ENCODE results near the gene TMEM87B.

Gene TMEM87B

GRCh38 chr2:112026509-112026908 is 28.6 kb upstream of the TMEM87B start:
- Histone ChIP-seq H3K4me1 (peaks cover 0 to 93% (median 0%) of the 10 kb centered on the region in 10 experiments; a peak in 8 of 20 replicates), H4K20me1 (no peaks in the 10 kb centered on the region), H3K4me3 (no peak overlapping the region), H3K9ac (no peak overlapping the region), H3K27ac (no peak overlapping the region), H3K4me2 (no peak overlapping the region), H3K36me3 (peaks cover 0 to 60% (median 0%) of the 10 kb centered on the region in 11 experiments; a peak in 6 of 22 replicates), H3K9me3 (replicated peaks in 1 of 11) (no peaks in the 10 kb centered on the region), H3K27me3 (no peaks in the 10 kb centered on the region)
- no peak for TF ChIP-seq Cebpa-rat (IDR thresholded peaks at IDR 0.05)

GRCh38 chr2:112027767-112028166 is 27.3 kb upstream of the TMEM87B start:
- no peaks in the 10 kb centered on the region for H3K27me3 ChIP-seq
- TF ChIP-seq Cebpa-rat (IDR thresholded peaks at IDR 0.05): no peak
- no peaks in the 10 kb centered on the region for H4K20me1 ChIP-seq
- H3K4me2 ChIP-seq: peak overlapping the region in 2 of 11 experiments; percentile 19 to 29; a peak in 2 of 22 replicates
- peaks cover 0 to 93% (median 0%) of the 10 kb centered on the region in 10 experiments; a peak in 8 of 20 replicates for H3K4me1 ChIP-seq
- H3K9me3 ChIP-seq (replicated peaks in 1 of 11): no peaks in the 10 kb centered on the region
- no peak overlapping the region for H3K9ac ChIP-seq
- no peak overlapping the region for H3K27ac ChIP-seq
- peaks cover 0 to 50% (median 0%) of the 10 kb centered on the region in 11 experiments; a peak in 6 of 22 replicates for H3K36me3 ChIP-seq
- no peak overlapping the region for H3K4me3 ChIP-seq

GRCh38 chr2:112029164-112029563 is 25.9 kb upstream of the TMEM87B start:
- Histone ChIP-seq H3K9me3 (replicated peaks in 1 of 11) (no peaks in the 10 kb centered on the region), H3K4me3 (no peak overlapping the region), H3K36me3 (peaks cover 0 to 45% (median 0%) of the 10 kb centered on the region in 11 experiments; a peak in 6 of 22 replicates), H3K27ac (peak overlapping the region in 1 of 11 experiments; percentile 87; a peak in 3 of 22 replicates), H3K9ac (no peak overlapping the region), H4K20me1 (no peaks in the 10 kb centered on the region), H3K27me3 (no peaks in the 10 kb centered on the region), H3K4me2 (peak overlapping the region in 3 of 11 experiments; percentile 3 to 91 (median 29); a peak in 2 of 22 replicates), H3K4me1 (peaks cover 0 to 91% (median 0%) of the 10 kb centered on the region in 10 experiments; a peak in 8 of 20 replicates)
- no peak for TF ChIP-seq Cebpa-rat (IDR thresholded peaks at IDR 0.05)

- Histone ChIP-seq H3K36me3 (peaks cover 0 to 26% (median 0%) of the 10 kb centered on the region in 11 experiments; a peak in 6 of 22 replicates), H3K9me3 (replicated peaks in 1 of 11) (peaks cover 3 to 22% (median 17%) of the 10 kb centered on the region in 11 experiments; a peak in 18 of 22 replicates), H4K20me1 (no peaks in the 10 kb centered on the region), H3K27me3 (no peaks in the 10 kb centered on the region), H3K4me2 (peak overlapping the region in 4 of 11 experiments; percentile 10 to 91 (median 82); a peak in 8 of 22 replicates), H3K27ac (peak overlapping the region in 4 of 11 experiments; percentile 56 to 94 (median 90); a peak in 8 of 22 replicates), H3K4me1 (peaks cover 0 to 91% (median 0%) of the 10 kb centered on the region in 10 experiments; a peak in 7 of 20 replicates), H3K4me3 (no peak overlapping the region), H3K9ac (peak overlapping the region in 4 of 11 experiments; percentile 21 to 81 (median 79); a peak in 6 of 22 replicates)
- TF ChIP-seq Cebpa-rat (IDR thresholded peaks at IDR 0.05): no peak
Measured at GRCh38 chr2:112031473-112032223, 23.4 kb upstream of the TMEM87B start.

- Histone ChIP-seq H3K27me3 (no peaks in the 10 kb centered on the region), H3K4me1 (peaks cover 0 to 94% (median 0%) of the 10 kb centered on the region in 10 experiments; a peak in 7 of 20 replicates), H3K27ac (peak overlapping the region in 4 of 11 experiments; percentile 56 to 94 (median 90); a peak in 8 of 22 replicates), H3K4me3 (no peak overlapping the region), H3K4me2 (peak overlapping the region in 4 of 11 experiments; percentile 10 to 91 (median 82); a peak in 8 of 22 replicates), H3K9ac (peak overlapping the region in 4 of 11 experiments; percentile 21 to 81 (median 79); a peak in 6 of 22 replicates), H3K36me3 (peaks cover 0 to 22% (median 0%) of the 10 kb centered on the region in 11 experiments; a peak in 6 of 22 replicates), H3K9me3 (replicated peaks in 1 of 11) (peaks cover 9 to 27% (median 21%) of the 10 kb centered on the region in 11 experiments; a peak in 20 of 22 replicates), H4K20me1 (no peaks in the 10 kb centered on the region)
- TF ChIP-seq Cebpa-rat (IDR thresholded peaks at IDR 0.05): no peak
Measured at GRCh38 chr2:112032224-112032586, 22.9 kb upstream of the TMEM87B start.

- TF ChIP-seq Cebpa-rat (IDR thresholded peaks at IDR 0.05): no peak
- peaks cover 0 to 15% (median 0%) of the 10 kb centered on the region in 11 experiments; a peak in 6 of 22 replicates for H3K36me3 ChIP-seq
- peak overlapping the region in 4 of 11 experiments; percentile 20 to 81 (median 79); a peak in 6 of 22 replicates for H3K9ac ChIP-seq
- H3K4me3 ChIP-seq: no peak overlapping the region
- H3K4me1 ChIP-seq: peaks cover 0 to 93% (median 0%) of the 10 kb centered on the region in 10 experiments; a peak in 7 of 20 replicates
- peaks cover 15 to 33% (median 27%) of the 10 kb centered on the region in 11 experiments; a peak in 20 of 22 replicates for H3K9me3 ChIP-seq (replicated peaks in 1 of 11)
- no peaks in the 10 kb centered on the region for H4K20me1 ChIP-seq
- H3K27ac ChIP-seq: peak overlapping the region in 4 of 11 experiments; percentile 56 to 94 (median 90); a peak in 8 of 22 replicates
- H3K4me2 ChIP-seq: peak overlapping the region in 4 of 11 experiments; percentile 10 to 91 (median 82); a peak in 8 of 22 replicates
- H3K27me3 ChIP-seq: no peaks in the 10 kb centered on the region
Measured at GRCh38 chr2:112032689-112033465, 22.2 kb upstream of the TMEM87B start.

- H3K27ac ChIP-seq: peak overlapping the region in 4 of 11 experiments; percentile 56 to 94 (median 90); a peak in 6 of 22 replicates
Measured at GRCh38 chr2:112033600-112033999, 21.5 kb upstream of the TMEM87B start.

GRCh38 chr2:112034924-112035323 is 20.1 kb upstream of the TMEM87B start:
- Histone ChIP-seq H3K4me1 (peaks cover 0 to 90% (median 0%) of the 10 kb centered on the region in 10 experiments; a peak in 7 of 20 replicates), H3K27me3 (no peaks in the 10 kb centered on the region), H3K36me3 (peaks cover 0 to 2% (median 0%) of the 10 kb centered on the region in 11 experiments; a peak in 1 of 22 replicates), H3K9me3 (replicated peaks in 1 of 11) (peaks cover 32 to 52% (median 43%) of the 10 kb centered on the region in 11 experiments), H3K4me3 (no peak overlapping the region), H3K27ac (peak overlapping the region in 3 of 11 experiments; percentile 87 to 94 (median 93); a peak in 5 of 22 replicates), H3K4me2 (peak overlapping the region in 3 of 11 experiments; percentile 62 to 91 (median 86); a peak in 5 of 22 replicates), H4K20me1 (no peaks in the 10 kb centered on the region), H3K9ac (no peak overlapping the region)
- TF ChIP-seq Cebpa-rat (IDR thresholded peaks at IDR 0.05): no peak

More at GRCh38 chr2:112033600-112033999, 21.5 kb upstream of the TMEM87B start:
- peaks cover 0 to 10% (median 0%) of the 10 kb centered on the region in 11 experiments; a peak in 4 of 22 replicates for H3K36me3 ChIP-seq
- H3K9ac ChIP-seq: peak overlapping the region in 3 of 11 experiments; percentile 78 to 81 (median 80); a peak in 5 of 22 replicates
- H3K4me2 ChIP-seq: peak overlapping the region in 4 of 11 experiments; percentile 19 to 91 (median 74); a peak in 7 of 22 replicates
- TF ChIP-seq Cebpa-rat (IDR thresholded peaks at IDR 0.05): peak in 2 of 11 experiments; percentile 60; a peak in 1 of 22 replicates
- H3K4me1 ChIP-seq: peaks cover 0 to 94% (median 0%) of the 10 kb centered on the region in 10 experiments; a peak in 7 of 20 replicates
- H3K27me3 ChIP-seq: no peaks in the 10 kb centered on the region
- H3K9me3 ChIP-seq (replicated peaks in 1 of 11): peaks cover 22 to 39% (median 30%) of the 10 kb centered on the region in 11 experiments; a peak in 21 of 22 replicates
- no peaks in the 10 kb centered on the region for H4K20me1 ChIP-seq
- no peak overlapping the region for H3K4me3 ChIP-seq
